ENCODE results near the gene C7orf57.

- no peak for TF ChIP-seq BHLHE40 (IDR thresholded peaks at IDR 0.05; ENCODE audit: borderline replicate concordance)
- TF ChIP-seq SUZ12 (IDR thresholded peaks at IDR 0.05): no peak
- TF ChIP-seq FOXM1 (IDR thresholded peaks at IDR 0.05; ENCODE audit: borderline replicate concordance): no peak
- no peak for TF ChIP-seq NFRKB (IDR thresholded peaks at IDR 0.05)
- no peak for TF ChIP-seq HDGF (IDR thresholded peaks at IDR 0.05; ENCODE audit: borderline replicate concordance)
- TF ChIP-seq SP1 (IDR thresholded peaks at IDR 0.05): no peak
- no peak for TF ChIP-seq FOXK2 (IDR thresholded peaks at IDR 0.05)
These were observed 5.8 kb downstream of the C7orf57 start for GRCh38 chr7:48040944-48041652.

All from HEK293T (cell line).